B cell (primary cell): ENCODE data around the gene KATNB1. TPM values are rescaled to one million over a fixed set of nuclear protein-coding genes. Genes with fewer than 3 reads are reported as not detected.

Source experiments
- ATAC-seq: fragments of 200-7000 bp; cut with Tn5 transposase; one replicate; pipeline ENCODE4 v1.10.0; 2021; ENCODE audit warnings: low read depth, mild to moderate bottlenecking, moderate number of reproducible peaks, moderate library complexity
- CTCF ChIA-PET: fragments of 350-600 bp; sonication (Branson Sonifier 250); formaldehyde crosslinking; loops from one replicate; lab custom pipeline; 2021; ENCODE audit warnings: antibody characterized with exemption, inconsistent platforms; lab: Charles Lee
- POLR2A ChIA-PET: fragments of 350-600 bp; sonication (Branson Sonifier 250); formaldehyde crosslinking; loops from one replicate; lab custom pipeline; 2021; ENCODE audit warnings: antibody characterized with exemption; lab: Charles Lee
- DNase-seq: peaks from one replicate; pipeline ENCODE4 v3.0.0; 2013
- H2AFZ ChIP-seq: 2 replicates; pipeline ENCODE4 v1.6.1; 2012; ENCODE audit warnings: mild to moderate bottlenecking, low read depth, low read length; ENCODE audit not compliant: insufficient read depth, poor library complexity, severe bottlenecking
- H3K27ac ChIP-seq, 2 donors: 1 replicate in 1 of 2; 2 replicates in 1 of 2; pipeline ENCODE4 v1.5.1; 2012 to 2013; ENCODE audit warnings: low read length in 2 of 2, mild to moderate bottlenecking in 2 of 2, moderate library complexity in 1 of 2
- H3K27me3 ChIP-seq, 4 experiments: fragments of 200-600 bp in 1 of 4; sonication (generic) in 1 of 4; replicated peaks in 1 of 4; 1 replicate in 2 of 4; 2 replicates in 2 of 4; pipeline versions ENCODE4 v1.6.1 to v1.7.0; 2013 to 2016; ENCODE audit warnings: low read length in 3 of 4, mild to moderate bottlenecking in 2 of 4, mixed read lengths in 1 of 4, moderate library complexity in 1 of 4; ENCODE audit not compliant: insufficient read depth in 4 of 4, control insufficient read depth in 3 of 4; ENCODE audit errors: control extremely low read depth in 1 of 4
- H3K36me3 ChIP-seq, 2 experiments: replicated peaks in 1 of 2; 1 replicate in 1 of 2; 2 replicates in 1 of 2; pipeline versions ENCODE4 v1.6.1 to v1.7.1; 2013; ENCODE audit warnings: low read length in 1 of 2; ENCODE audit not compliant: insufficient read depth in 2 of 2, control insufficient read depth in 1 of 2; ENCODE audit errors: control extremely low read depth in 1 of 2, extremely low read depth in 1 of 2
- H3K4me1 ChIP-seq, 2 donors: fragments of 200-600 bp in 1 of 2; sonication (generic) in 1 of 2; 1 replicate in 1 of 2; 2 replicates in 1 of 2; pipeline versions ENCODE4 v1.5.1 to v1.6.1; 2013 to 2017; ENCODE audit warnings: low read length in 2 of 2; ENCODE audit not compliant: control insufficient read depth in 2 of 2, insufficient read depth in 2 of 2
- H3K4me2 ChIP-seq: replicated peaks from 2 replicates; pipeline ENCODE3; 2012; ENCODE audit warnings: mild to moderate bottlenecking, low read depth, low read length; ENCODE audit not compliant: poor library complexity, severe bottlenecking
- H3K4me3 ChIP-seq, 5 experiments: fragments of 200-600 bp in 1 of 5; sonication (generic) in 1 of 5; 1 replicate in 3 of 5; 2 replicates in 2 of 5; pipeline versions ENCODE4 v1.5.1 to v1.7.0; 2011 to 2016; ENCODE audit warnings: low read length in 4 of 5, mild to moderate bottlenecking in 4 of 5, low read depth in 2 of 5, control low read depth in 1 of 5, moderate library complexity in 1 of 5; ENCODE audit not compliant: insufficient read depth in 1 of 5; ENCODE audit errors: control extremely low read depth in 1 of 5, extremely low read depth in 1 of 5
- H3K79me2 ChIP-seq: fragments of 200-600 bp; sonication (generic); one replicate; pipeline ENCODE4 v1.6.0; 2016; ENCODE audit warnings: low read length; ENCODE audit not compliant: control insufficient read depth, insufficient read depth
- H3K9ac ChIP-seq: fragments of 200-600 bp; sonication (generic); 2 replicates; pipeline ENCODE4 v1.6.1; 2017; ENCODE audit warnings: mild to moderate bottlenecking, low read length, moderate library complexity
- H3K9me3 ChIP-seq, 3 donors: one replicate each; pipeline versions ENCODE4 v1.6.1 to v1.7.1; 2013; ENCODE audit warnings: low read length in 2 of 3; ENCODE audit not compliant: control insufficient read depth in 2 of 3, insufficient read depth in 1 of 3; ENCODE audit errors: control extremely low read depth in 1 of 3
- H4K20me1 ChIP-seq: 2 replicates; pipeline ENCODE4 v1.6.0; 2012; ENCODE audit warnings: mild to moderate bottlenecking, low read length; ENCODE audit not compliant: insufficient read depth, control insufficient read depth, poor library complexity, severe bottlenecking
- H3K27ac Mint-ChIP-seq: one replicate; pipeline ENCODE4 v1.8.0; 2021; ENCODE audit warnings: mixed read lengths
- H3K27me3 Mint-ChIP-seq: one replicate; pipeline ENCODE4 v1.8.0; 2021; ENCODE audit warnings: mixed read lengths
- H3K4me1 Mint-ChIP-seq: one replicate; pipeline ENCODE4 v1.8.0; 2021; ENCODE audit warnings: mixed read lengths
- H3K4me3 Mint-ChIP-seq: one replicate; pipeline ENCODE4 v1.8.0; 2021; ENCODE audit warnings: mixed read lengths
- H3K9me3 Mint-ChIP-seq: one replicate; pipeline ENCODE4 v1.8.0; 2022; ENCODE audit warnings: mixed read lengths; ENCODE audit not compliant: insufficient read depth
- CTCF ChIP-seq: fragments of 200-600 bp; IDR thresholded peaks from one replicate; pipeline ENCODE4 v1.8.0; 2022; ENCODE audit warnings: antibody characterized with exemption, mild to moderate bottlenecking
- EZH2 ChIP-seq: IDR thresholded peaks from 2 replicates; pipeline ENCODE4 v1.6.1; 2012; ENCODE audit warnings: borderline replicate concordance, low read depth, mild to moderate bottlenecking, moderate library complexity, low read length; ENCODE audit not compliant: insufficient read depth, poor library complexity, severe bottlenecking
- WGBS: methylation state at CpG from one replicate; pipeline ENCODE4 v1.1.5; 2013; ENCODE audit warnings: missing lambda C conversion rate; ENCODE audit not compliant: insufficient coverage; 5-methylcytosine and 5-hydroxymethylcytosine counted together
- intact Hi-C: fragments of 100-400 bp; cut with micrococcal nuclease; formaldehyde crosslinking; loops from one replicate; pipeline ENCODE4 v1.10.0; 2022
- polyA plus RNA-seq: library from polyadenylated mRNA; depleted of rRNA; stranded (reverse); fragments of >200 nt; gene quantifications from 2 replicates; pipeline ENCODE4 v1.2.3, GENCODE V29; 2012
- total RNA-seq, 2 donors: library from RNA; stranded (reverse); fragments of 120-200 nt in 1 of 2; gene quantifications; 1 replicate in 1 of 2; 2 replicates in 1 of 2; pipeline versions ENCODE4 v1.2.3 to v1.2.4, GENCODE V29; 2013 to 2022

The KATNB1 gene
- total and polyA plus RNA-seq, 2 donors (not counting 1 experiment from before 2014, with no cell fraction given), result 20.3 to 29.0 TPM

- Histone ChIP-seq H3K27me3 (peaks cover 0 to 3% (median 0%) of the 10 kb centered on the region in 4 experiments), H2AFZ (no peak overlapping the region), H3K4me1 (peaks cover 0 to 3% of the 10 kb centered on the region in 2 donors), H3K9me3 (no peaks in the 10 kb centered on the region), H3K4me2 (no peak overlapping the region), H3K9ac (no peak overlapping the region), H4K20me1 (no peaks in the 10 kb centered on the region), H3K36me3 (no peaks in the 10 kb centered on the region), H3K79me2 (no peaks in the 10 kb centered on the region), H3K27ac (no peak overlapping the region), H3K4me3 (no peak overlapping the region)
- H3K27me3 Mint-ChIP-seq, result peaks cover 5% of the 10 kb centered on the region
- H3K27ac Mint-ChIP-seq, result no peak overlapping the region
- no peak overlapping the region for H3K4me3 Mint-ChIP-seq
- peaks cover 2% of the 10 kb centered on the region for H3K4me1 Mint-ChIP-seq
- peak; percentile 47 for ATAC-seq
- TF ChIP-seq CTCF (peak; percentile 23), EZH2 (no peak)
- peak; percentile 50 for DNase-seq
- 67% methylated on average over 3 of the region's 3 CpGs for WGBS
- ChIA-PET CTCF (interaction anchor here (0.6 to 1.0 kb wide), 2 partner anchors 143 to 177 kb away, joined by 3 read pairs; no protein-coding TSS in a partner anchor), POLR2A (no interaction called here)
- H3K9me3 Mint-ChIP-seq, result no peaks in the 10 kb centered on the region
- intact Hi-C loops, result loop anchor here (10.0 kb wide), 1 partner anchor 145 kb away; no protein-coding TSS in a partner anchor
These were observed 15.4 kb upstream of the KATNB1 start for GRCh38 chr16:57720142-57720575.

- ATAC-seq (no peak), DNase-seq (no peak)
- Histone ChIP-seq H3K27ac (no peak overlapping the region), H3K4me2 (no peak overlapping the region), H2AFZ (no peak overlapping the region), H3K4me3 (no peak overlapping the region), H3K9ac (no peak overlapping the region), H4K20me1 (no peaks in the 10 kb centered on the region), H3K9me3 (no peaks in the 10 kb centered on the region), H3K36me3 (no peaks in the 10 kb centered on the region), H3K79me2 (no peaks in the 10 kb centered on the region), H3K27me3 (no peaks in the 10 kb centered on the region), H3K4me1 (peaks cover 0 to 8% of the 10 kb centered on the region in 2 donors)
- Mint-ChIP-seq H3K9me3 (no peaks in the 10 kb centered on the region), H3K4me1 (peaks cover 5% of the 10 kb centered on the region), H3K27me3 (no peaks in the 10 kb centered on the region), H3K27ac (no peak overlapping the region), H3K4me3 (no peak overlapping the region)
- ChIA-PET POLR2A (no interaction called here), CTCF (interaction anchor here (1.2 kb wide), 1 partner anchor 145 kb away, joined by 3 read pairs; no protein-coding TSS in a partner anchor)
- intact Hi-C loops, result loop anchor here (10.0 kb wide), 1 partner anchor 147 kb away; no protein-coding TSS in a partner anchor
- WGBS, result 82% methylated on average over 6 of the region's 17 CpGs
- TF ChIP-seq EZH2, result no peak
- TF ChIP-seq CTCF, result no peak
These were observed 14.0 kb upstream of the KATNB1 start for GRCh38 chr16:57721356-57722209.
